Stimulated activated CD8-positive, alpha-beta memory T cell treated with anti-CD3 and anti-CD28 coated beads, Interleukin-15, amount 100 ng/mL, for 48 hours (primary cell): ENCODE measurements around the gene TGM4.

Experiments
- DNase-seq, 2 donors: peaks; one replicate each; pipeline ENCODE4 v3.0.0-alpha.2; 2020; ENCODE audit warnings: low read depth in 2 of 2

TGM4 gene

DNA sequence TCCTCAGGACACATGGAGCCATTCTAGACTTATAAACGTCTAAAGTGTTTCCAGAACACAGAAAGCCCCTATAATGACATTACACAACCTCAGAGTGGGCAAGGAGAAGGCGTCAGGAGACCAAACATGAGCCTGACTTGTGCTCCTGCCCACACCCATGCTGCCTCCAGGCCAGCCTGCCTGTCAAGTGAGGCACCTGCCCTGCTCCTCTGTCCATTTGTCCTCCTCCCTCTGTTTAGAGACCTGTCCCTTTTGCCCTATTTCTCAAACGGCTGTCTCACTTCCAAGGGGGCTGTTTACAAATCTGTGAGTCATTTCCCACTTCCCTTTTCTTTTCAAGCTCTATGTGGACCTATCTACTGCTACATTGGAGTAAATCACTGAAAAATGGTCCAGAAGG, 80.6 kb downstream of the TGM4 start:
- no peak for DNase-seq

DNA sequence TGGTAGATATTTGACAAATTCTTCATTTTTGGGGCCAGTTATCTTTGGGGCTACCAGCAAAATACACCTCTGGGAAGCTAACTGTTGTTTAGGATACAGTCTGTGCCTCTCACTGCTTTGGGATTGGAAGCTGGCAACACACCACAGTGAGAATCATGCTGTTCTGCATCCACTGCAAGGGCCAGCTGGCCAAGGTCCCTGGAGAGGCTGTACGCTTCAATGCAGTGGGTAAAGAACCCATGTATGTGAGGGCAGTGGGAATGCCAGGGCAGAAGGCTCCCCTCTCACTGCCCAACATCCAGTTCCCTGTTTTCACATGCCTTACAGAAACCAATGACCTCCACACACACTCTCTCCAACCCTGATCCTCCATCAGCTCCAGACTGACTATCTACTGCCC, 81.5 kb downstream of the TGM4 start:
- DNase-seq: no peak

DNA sequence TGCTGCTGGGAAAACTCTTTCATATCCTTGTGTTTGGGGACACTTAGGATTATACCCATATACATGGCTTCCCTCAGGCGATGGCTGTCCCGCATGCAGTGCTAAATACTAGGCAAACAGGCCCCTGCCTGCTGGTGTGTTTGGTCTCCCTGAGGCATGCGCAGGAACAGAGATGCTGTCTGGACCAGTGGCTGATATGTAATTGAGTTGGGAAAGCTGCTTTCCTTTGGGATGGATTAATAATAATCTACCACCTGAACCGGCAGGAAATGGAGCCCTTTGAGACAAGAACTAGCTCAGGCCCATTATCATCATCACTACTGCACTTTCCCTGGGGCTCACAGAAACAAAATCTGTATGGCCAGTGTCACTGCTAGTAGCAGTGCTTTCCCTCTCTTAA, 83.6 kb downstream of the TGM4 start:
- DNase-seq: no peak

GRCh38 chr3:44958386-44958785, 84.0 kb downstream of the TGM4 start:
- no peak for DNase-seq

DNA sequence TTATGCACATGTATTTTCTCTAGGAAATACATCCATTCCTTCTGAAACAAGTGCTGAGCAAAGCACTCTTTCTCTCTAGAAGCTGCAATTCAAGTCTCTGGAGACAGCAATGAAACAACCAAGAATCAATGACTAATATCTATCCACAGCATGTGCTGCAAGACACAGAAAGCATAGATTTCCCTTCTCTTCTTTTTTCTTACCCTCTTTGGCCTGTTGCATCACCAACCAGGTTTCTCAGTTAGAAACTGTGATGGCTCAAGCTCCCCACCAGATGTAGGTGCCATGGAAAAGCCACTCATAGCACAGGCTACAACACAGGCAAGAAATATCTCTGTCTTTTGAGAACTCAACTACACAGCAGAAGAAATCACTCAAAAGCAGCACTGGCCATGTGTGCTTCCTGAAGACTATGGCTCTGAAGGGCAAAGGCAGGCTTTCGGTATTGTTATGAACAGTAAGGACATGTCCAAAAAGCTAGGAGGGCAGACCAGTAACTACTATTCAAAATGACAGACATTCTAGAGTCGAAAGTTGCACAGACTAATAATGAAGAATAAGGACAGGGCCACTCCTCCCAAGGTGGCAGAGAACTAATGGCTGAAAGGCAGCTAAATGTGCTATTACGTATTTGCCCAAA, 86.1 kb downstream of the TGM4 start:
- DNase-seq: no peak

DNA sequence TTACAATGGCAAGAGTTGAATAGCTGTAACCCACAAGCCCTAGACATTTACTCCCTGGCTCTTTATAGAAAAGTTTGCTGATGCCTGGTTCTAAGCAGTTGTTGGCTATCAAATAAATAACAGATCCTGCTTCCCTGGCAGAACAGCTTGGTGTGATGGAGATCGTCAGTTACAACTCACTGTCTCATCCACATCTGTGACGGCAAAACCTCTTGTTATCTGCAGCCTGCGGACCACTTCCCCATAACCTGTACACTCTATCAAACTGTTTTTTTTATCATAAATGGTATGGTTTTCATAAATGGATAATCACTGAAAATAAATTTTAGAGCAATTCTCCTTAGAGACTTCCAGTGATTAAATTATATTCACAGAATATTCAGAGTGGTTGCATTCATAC, 87.5 kb downstream of the TGM4 start:
- DNase-seq: no peak

DNA sequence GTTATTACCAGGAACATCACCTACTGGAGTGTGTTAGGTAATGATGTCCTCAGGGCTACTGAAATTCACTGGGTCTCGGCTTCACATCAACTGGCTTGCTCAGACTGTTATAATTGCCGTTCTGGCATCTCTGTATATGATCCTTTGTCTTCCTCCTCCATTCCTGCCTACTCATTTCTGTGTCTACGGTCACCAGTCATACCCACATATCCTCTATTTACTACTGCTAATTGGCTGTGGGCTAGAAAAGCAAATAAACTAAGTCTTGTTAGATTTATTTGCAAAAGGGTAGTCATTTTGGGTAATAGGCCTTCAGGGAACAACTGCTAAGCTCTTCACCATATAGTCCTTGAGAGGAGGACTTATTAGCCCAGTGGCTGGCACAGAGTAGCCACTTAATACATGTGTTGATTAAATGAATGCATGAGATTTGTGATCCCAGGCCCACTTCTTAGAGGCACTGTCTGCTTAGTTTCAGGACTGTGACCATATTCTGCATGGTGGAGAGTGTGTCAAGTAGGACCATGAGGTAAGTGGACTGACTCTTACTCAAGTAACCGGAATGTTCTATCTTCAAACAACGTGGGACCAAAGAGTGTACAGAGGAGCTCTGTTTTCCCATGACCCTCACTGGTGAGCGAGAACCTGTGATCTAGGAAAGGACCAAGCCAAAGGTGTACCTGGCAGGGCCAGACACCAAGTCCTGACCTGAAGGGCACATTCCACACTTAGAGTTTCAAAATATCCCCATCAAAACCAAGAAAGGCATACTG, 88.4 kb downstream of the TGM4 start:
- no peak for DNase-seq

GRCh38 chr3:44963571-44964325, 89.3 kb downstream of the TGM4 start:
- no peak for DNase-seq
